Stimulated activated CD4-positive, alpha-beta T cell treated with anti-CD3 and anti-CD28 coated beads, Interleukin-4, amount 100 ng/mL, for 48 hours (primary cell): ENCODE data around the gene KLHDC7A.
"Not testable (repeated sequence)": the region's sequence is repeated elsewhere in the genome, so short reads cannot be mapped to it uniquely, and the experiment has no call there.

Source experiments
- DNase-seq, 2 donors: peaks; one replicate each; pipeline ENCODE4 v3.0.0-alpha.2; 2020; ENCODE audit warnings: low read depth in 2 of 2

The KLHDC7A gene

DNA sequence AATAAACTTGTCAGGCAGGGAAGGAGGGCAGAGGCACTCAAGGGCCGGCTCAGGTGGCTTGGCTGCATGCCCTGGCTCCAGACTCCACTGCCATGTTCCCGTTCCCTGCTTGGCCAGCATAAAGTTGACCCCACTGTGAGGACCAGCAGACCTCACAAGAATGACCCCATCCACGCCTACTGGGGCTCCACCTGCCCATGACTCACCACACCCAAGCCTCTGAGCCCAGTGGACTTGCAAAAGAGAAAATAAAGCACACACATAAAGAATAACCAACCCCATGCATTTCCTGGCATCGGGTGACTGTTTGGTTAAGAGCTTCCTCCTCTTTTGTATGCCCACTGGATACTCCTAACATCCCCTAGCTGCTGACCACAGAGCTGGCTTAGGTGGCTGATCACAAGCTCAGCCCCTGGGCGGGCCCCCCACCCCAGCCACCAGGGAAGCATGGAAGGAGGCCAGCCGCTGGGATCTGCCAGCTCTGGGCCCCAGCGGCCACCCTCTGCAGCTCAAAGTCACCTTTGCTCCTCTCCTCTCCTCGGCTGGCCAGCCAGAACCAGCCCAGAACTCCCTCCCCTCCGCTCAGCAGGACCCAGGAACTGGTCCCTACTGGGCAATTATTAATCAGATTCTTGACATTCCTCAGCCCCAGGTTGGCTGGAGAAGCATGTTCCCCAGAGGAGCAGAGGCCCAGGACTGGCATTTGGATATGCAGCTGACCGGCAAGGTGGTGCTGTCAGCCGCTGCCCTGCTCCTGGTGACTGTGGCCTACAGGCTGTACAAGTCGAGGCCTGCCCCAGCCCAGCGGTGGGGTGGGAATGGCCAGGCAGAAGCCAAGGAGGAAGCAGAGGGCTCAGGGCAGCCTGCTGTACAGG, at the start of gene KLHDC7A:
Gene KLHDC7A (plus strand): TSS at position 616 of the 875 bp plus-strand sequence. CDS start 52 bp downstream, at position 668.
- DNase-seq: no peak

DNA sequence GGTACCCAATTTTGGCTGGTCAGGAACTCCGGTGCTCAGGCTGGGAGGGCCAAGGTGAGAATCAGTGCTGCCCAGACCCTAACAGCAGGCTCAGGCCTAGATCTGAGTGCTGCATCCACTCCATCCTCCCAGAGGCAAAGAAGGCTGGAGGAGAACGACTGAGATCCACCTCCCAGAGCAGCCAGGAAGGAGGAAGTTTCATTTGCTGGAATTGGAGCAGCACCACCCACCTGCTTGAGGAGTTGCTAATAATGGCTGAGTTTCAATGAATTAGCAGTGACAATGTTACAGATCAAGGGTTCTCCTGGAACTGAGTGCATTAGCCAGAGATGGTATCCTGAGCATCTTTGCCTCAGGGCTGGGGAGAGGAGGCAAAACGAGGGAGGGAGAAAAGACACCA, 46.7 kb upstream of the KLHDC7A start:
- no peak for DNase-seq

DNA sequence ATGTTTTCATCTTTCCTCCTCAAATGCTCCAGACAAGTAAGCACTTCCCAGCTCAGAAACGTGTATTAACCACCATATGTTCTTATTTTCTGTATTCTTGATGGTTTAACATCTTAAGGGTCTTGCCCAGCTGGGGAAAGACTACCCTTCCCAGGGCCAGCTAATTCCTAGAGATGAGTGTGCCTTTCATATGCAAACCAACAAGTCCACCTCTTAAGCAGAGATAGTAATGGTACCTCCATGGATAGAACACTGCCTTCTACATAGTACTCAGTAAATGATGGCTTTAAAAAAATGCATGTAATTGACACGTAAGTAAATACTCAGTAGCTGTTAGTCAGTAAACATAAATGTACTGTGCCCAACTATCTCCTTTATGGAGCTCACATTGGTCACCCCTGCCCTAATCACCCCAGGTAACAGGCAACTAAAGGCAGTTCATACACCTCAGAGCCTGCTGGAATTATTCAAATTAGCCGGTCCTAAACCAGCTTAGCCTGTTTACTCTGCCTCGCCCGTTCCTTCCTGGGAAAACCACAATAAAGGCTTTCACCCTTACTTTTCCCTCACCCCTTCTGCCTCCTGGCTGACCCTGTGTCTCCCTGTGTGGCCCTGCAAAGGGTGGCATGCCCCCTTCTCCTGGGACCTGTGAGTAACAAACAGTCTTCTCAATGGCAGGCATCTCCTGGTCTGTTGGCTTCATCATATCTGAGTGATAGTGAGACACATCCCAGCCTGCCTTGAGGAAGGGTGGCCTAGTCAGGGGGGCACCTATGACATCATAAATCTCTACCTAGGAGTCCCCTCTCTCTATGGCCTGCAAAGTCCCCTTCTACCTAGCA, 40.1 kb upstream of the KLHDC7A start:
- no peak for DNase-seq

- DNase-seq: no peak
Measured at GRCh38 chr1:18443587-18444520, 36.9 kb upstream of the KLHDC7A start.

DNA sequence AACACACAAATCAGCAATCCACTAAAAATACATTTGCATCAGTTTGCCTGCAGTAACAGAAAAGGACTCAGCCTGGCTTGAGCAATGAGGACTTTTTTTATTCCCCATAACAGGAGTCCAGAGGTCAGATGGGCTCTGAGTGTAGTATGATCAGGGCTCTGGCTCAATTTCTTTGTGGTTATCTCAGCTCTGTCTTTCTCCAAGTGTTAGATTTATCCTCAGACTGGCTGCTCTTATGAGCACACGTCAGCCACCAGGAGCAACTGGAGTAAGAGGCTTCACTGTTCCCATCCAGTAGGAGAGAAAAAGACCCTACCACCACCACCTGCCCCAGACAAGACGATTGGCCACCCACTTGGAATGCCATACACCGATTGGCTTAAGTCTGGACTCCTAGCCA, 36.2 kb upstream of the KLHDC7A start:
- DNase-seq: no peak

GRCh38 chr1:18446751-18447150, 34.0 kb upstream of the KLHDC7A start:
- DNase-seq: no peak

DNA sequence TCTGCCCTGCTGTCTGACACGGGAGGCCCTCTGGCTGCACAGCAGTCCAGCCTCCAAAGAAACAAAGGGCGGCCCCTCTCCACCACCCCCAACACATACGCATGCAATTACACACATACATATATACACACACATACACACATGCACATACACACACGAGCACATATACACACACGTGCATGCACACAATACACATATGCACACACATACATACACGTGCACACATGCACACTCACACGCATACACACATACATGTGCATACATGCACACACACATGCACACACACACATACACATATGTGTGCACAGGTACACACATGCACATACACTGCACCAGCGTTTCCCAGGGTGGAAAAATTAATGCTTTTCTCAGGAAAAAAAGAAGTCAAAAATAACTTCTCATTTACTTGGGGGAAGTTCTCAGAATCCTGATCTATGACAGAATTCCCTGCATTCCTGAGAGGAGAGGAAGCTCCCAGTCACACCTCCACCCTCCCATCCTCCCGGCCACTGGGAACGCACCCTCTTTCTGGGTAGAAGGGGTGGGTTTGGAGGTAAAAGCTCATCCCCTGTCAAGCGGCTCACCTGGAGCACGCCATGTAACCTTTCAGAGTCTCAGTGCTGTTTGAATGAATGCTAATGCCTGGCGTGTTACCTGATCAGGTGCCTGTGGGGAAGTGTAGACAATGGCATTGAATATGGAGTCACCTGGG, 33.1 kb upstream of the KLHDC7A start:
- DNase-seq: no peak

GRCh38 chr1:18448889-18449288, 31.8 kb upstream of the KLHDC7A start:
- DNase-seq: no peak

- no peak for DNase-seq
Measured at GRCh38 chr1:18452550-18452949, 28.2 kb upstream of the KLHDC7A start.

GRCh38 chr1:18458133-18459092, 22.3 kb upstream of the KLHDC7A start:
- no peak for DNase-seq

GRCh38 chr1:18461656-18462055, 19.1 kb upstream of the KLHDC7A start:
- DNase-seq: no peak

DNA sequence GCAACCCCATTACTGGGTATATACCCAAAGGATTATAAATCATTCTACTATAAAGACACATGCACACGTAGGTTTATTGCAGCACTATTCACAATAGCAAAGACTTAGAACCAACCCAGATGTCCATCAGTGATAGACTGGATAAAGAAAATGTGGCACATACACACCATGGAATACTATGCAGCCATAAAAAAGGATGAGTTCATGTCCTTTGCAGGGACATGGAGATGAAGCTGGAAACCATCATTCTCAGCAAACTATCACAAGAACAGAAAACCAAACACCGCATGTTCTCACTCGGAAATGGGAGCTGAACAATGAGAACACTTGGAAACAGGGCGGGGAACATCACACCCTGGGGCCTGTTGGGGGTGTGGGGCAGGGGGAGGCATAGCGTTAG, 18.2 kb upstream of the KLHDC7A start:
- DNase-seq: not testable (repeated sequence)

DNA sequence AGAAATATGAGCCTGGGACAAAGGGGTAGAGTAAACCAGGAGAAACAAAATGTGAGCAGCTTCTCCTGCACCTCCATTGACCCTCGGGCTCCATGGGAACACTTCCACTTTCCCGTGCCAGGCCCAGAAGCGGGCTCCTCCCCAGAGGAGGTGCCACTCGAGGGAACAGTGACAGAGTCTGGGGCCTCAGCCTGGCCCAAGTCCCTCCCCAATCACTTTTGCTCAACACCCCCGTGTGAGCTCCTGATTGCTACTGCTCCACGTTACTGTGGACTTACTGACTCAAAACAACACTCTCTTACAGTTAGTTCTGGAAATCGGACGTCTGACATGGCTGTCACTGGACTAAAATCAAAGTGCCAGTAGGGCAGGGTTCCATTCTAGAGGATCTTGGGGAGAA, 17.7 kb upstream of the KLHDC7A start:
- DNase-seq: no peak

- DNase-seq: no peak
Measured at GRCh38 chr1:18463984-18464664, 16.6 kb upstream of the KLHDC7A start.

GRCh38 chr1:18464665-18465050, 16.1 kb upstream of the KLHDC7A start:
- DNase-seq: no peak

DNA sequence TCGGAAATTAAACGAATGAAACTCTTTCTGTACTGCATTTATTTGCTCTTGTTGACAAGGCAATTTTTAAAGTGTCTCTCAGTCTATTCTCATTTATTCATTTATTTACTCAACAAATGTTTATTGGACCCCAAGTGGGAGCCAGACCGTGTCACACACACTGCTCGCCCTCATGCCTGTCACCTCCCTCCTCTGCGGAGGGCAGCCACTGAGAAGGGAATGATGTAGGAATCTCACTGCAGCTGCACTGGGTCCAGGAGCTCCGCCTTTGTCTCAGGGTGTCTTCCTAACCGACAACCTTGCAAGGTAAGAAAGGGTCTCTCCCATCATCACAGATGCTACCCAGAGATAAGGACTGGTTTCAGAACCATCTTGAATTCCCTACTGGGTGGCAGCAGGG, 14.1 kb upstream of the KLHDC7A start:
- no peak for DNase-seq

DNA sequence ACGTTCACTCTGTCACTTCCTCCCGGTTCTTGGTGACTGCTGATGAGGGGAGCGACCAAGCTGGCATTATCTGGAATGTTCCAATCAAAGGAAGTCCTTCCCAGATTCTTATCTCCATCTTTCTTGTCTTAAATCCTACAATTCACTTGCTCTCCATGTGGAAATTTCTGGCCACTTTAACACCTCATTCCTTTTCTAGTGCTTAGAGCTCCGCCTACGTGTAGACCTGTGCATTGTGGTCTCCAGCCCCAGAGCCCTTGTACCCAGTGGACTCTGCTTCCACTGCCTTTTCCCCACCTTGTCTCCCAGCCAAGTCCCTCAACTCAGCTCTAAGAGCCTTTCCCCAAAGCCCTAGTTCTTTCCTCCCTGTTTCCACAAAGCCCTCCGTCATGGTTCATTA, 12.2 kb upstream of the KLHDC7A start:
- DNase-seq: no peak

- no peak for DNase-seq
Measured at GRCh38 chr1:18469514-18469913, 11.2 kb upstream of the KLHDC7A start.

GRCh38 chr1:18470671-18471355, 9.9 kb upstream of the KLHDC7A start:
- no peak for DNase-seq
